ENCODE data around the gene NCOR2. TPM values are rescaled to one million over a fixed set of nuclear protein-coding genes. Genes with fewer than 3 reads are reported as not detected.

The NCOR2 gene
- total and polyA plus RNA-seq, 2 of the 4 experiments (the other 2 are of a cell fraction) = 12.9 to 40.8 TPM

DNA sequence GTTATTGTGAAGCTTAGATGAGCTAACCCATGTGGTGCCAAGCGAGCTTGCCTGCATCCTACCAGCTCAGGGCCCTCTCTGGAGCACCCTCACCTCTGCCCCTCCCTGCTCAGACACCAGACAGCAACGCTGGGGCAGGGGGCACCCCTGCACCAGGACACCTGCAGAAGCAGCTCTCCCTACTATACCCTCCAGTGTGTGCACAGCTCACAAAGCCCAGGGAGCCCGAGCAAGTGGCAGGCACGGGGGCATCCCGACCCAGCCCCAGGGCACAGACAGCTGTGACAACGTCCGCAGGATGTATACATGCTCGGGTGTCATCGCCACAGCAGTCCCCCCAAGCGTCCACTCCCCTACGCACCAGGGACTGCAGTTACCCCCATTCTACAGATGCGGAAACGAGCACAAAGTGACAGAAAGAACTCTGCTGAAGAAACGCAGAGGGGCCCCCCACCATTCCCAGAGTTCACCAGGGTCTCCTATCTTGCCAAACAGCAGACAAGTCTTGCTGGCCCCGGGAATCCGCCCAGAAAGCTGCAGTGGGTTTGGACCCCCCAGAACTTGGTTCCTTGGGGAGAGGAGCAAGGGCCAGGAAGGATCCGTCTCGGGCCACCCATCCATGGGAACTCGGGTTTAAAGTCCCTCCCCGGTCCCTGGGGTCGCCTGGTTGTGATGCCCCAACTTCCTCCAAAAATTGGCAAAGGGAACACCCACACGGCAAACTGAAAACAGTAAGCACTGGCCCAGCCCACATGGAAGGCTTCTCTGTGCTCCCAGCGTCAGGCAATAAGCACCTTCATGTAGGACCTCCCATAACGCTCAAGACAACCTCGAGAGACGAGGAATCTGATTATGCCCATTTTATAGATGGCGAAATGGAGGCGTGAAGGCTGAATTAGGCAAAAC lies 12.0 kb downstream of the NCOR2 start:
- no peak overlapping the region for H3K4me2 ChIP-seq (ENCODE audit: low read depth, low read length)
- no TSS peak for BruUV-seq (replicated peaks)
- no peak overlapping the region for H3K14ac ChIP-seq (replicated peaks; ENCODE audit: low read depth, low read length)

More for the DNA sequence above, 12.0 kb downstream of the NCOR2 start:
- H4K5ac ChIP-seq (ENCODE audit: low read depth, low read length) = no peak overlapping the region
- whole genome bisulfite sequencing, 2 experiments (ENCODE audit: extremely low coverage in 2 of 2, insufficient read length in 1 of 2) = 79% methylated on average over 15 of the region's 28 CpGs; no CpG with 5 or more reads in 1 of the 2 experiments
- no peak overlapping the region for H3K23ac ChIP-seq (ENCODE audit: low read depth, low read length)
- dilution Hi-C loops (cut with HindIII; ENCODE audit: low sequenced_read_pairs, unreplicated experiment) = no loop called here
- no peak overlapping the region for H3K4me3 ChIP-seq (ENCODE audit: insufficient read depth, low read depth, low read length)
- no peak overlapping the region for H2AFZ ChIP-seq (replicated peaks; ENCODE audit: low read length, poor library complexity)
- peaks cover 100% of the 10 kb centered on the region for H4K20me1 ChIP-seq (ENCODE audit: insufficient read depth, low read length)
- in situ Hi-C loops (cut with MboI; ENCODE audit: low sequenced_read_pairs) = no loop called here
- no peak overlapping the region for H3K27ac ChIP-seq (ENCODE audit: insufficient read depth, low read length)
- peaks cover 17% of the 10 kb centered on the region for H3K4me1 ChIP-seq (ENCODE audit: control insufficient read depth, insufficient read depth, low read length)
- H3K18ac ChIP-seq (ENCODE audit: low read depth, low read length) = no peak overlapping the region
- H2BK15ac ChIP-seq (ENCODE audit: low read depth, low read length) = no peak overlapping the region
- H3K4ac ChIP-seq (ENCODE audit: low read depth, low read length) = no peak overlapping the region
- H3K9ac ChIP-seq (ENCODE audit: low read depth, low read length) = no peak overlapping the region
- ATAC-seq (ENCODE audit: low read depth) (no peak), DNase-seq (no peak)
- no peak overlapping the region for H2BK20ac ChIP-seq (ENCODE audit: low read depth, low read length)
- no peak overlapping the region for H2BK120ac ChIP-seq (ENCODE audit: low read depth, low read length)
- no peaks in the 10 kb centered on the region for H3K36me3 ChIP-seq (ENCODE audit: control insufficient read depth, insufficient read depth, low read length)
- H3K56ac ChIP-seq (ENCODE audit: extremely low read depth, insufficient read depth, low read length) = no peak overlapping the region
- no peaks in the 10 kb centered on the region for H3K27me3 ChIP-seq (ENCODE audit: control insufficient read depth, insufficient read depth, low read length)
- ChIA-PET CTCF (no interaction called here), POLR2A (ENCODE audit: unreplicated experiment) (no interaction called here)
- intact Hi-C loops (cut with micrococcal nuclease) = no loop called here
- no peak overlapping the region for H4K91ac ChIP-seq (ENCODE audit: insufficient read depth, low read depth, low read length)
- H2AK5ac ChIP-seq (ENCODE audit: low read depth, low read length) = no peak overlapping the region
- no peak overlapping the region for H4K8ac ChIP-seq (ENCODE audit: low read depth in 2 of 2, low read length in 2 of 2)
- H2BK5ac ChIP-seq (ENCODE audit: low read depth, low read length, poor library complexity, severe bottlenecking) = no peak overlapping the region
- no peaks in the 10 kb centered on the region for H3K9me3 ChIP-seq (ENCODE audit: control insufficient read depth, insufficient read depth, low read length)
- peaks cover 5% of the 10 kb centered on the region; the same call in 1 of the 2 replicates for H3K9me1 ChIP-seq (ENCODE audit: insufficient read depth, low read length)
- TF ChIP-seq RCOR1 (IDR thresholded peaks at IDR 0.05; ENCODE audit: insufficient replicate concordance, low read length) (no peak), MAZ (IDR thresholded peaks at IDR 0.05; ENCODE audit: borderline replicate concordance, low read depth, low read length) (no peak), CEBPB (IDR thresholded peaks at IDR 0.05; ENCODE audit: low read depth, low read length) (no peak), SMC3 (IDR thresholded peaks at IDR 0.05; ENCODE audit: low read depth, low read length) (no peak), USF2 (IDR thresholded peaks at IDR 0.05; ENCODE audit: low read depth, low read length) (no peak)
- no peak overlapping the region for H2AK9ac ChIP-seq (replicated peaks; ENCODE audit: low read depth, low read length, poor library complexity)
- peaks cover 11 to 93% of the 10 kb centered on the region in 2 experiments for H3K79me1 ChIP-seq (ENCODE audit: low read depth in 1 of 2, low read length in 2 of 2)

All from IMR-90 (cell line).